Coronary artery (tissue), 2 donors: Measurements from ENCODE around the gene VEGFD.

Experiments used
- DNase-seq: peaks from one replicate; pipeline ENCODE4 v3.0.0-alpha.2; 2017; ENCODE audit warnings: low spot score
- H3K27ac ChIP-seq, 2 donors: fragments of 200-600 bp; sonication (generic); one replicate each; pipeline ENCODE4 v1.5.1; 2016 to 2019
- H3K4me3 ChIP-seq: fragments of 200-600 bp; sonication (generic); 2 replicates; pipeline ENCODE4 v1.5.1; 2016; ENCODE audit warnings: mild to moderate bottlenecking, moderate library complexity
- CTCF ChIP-seq: fragments of 200-600 bp; sonication (generic); IDR thresholded peaks from one replicate; pipeline ENCODE4 v1.5.1; 2019; ENCODE audit warnings: antibody characterized with exemption

VEGFD gene

GRCh38 chrX:15401378-15401777 lies 17.2 kb upstream of the VEGFD start:
- no peak overlapping the region for H3K4me3 ChIP-seq
- no peak for TF ChIP-seq CTCF
- DNase-seq, result no peak
- H3K27ac ChIP-seq, result no peak overlapping the region

DNA sequence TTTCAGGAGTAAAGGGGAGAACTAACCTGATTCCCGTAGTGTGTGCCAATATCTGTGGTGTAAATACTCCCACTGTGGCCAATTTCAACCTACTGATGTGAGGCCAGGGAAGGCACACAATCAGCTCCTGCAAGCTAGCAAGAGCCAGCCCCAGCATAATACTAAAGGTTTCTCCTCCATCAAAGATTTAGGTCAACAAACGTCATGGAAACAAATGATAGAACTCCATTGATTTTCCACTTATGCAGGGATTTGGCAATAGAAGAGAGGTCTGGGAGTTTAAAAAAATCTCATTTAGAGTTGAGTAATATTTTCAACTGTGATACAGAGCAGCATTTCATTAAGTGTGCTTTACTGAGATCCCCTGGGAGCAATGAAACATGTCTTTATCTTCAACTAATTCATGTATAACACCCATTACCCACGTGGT lies 15.8 kb upstream of the VEGFD start:
- Histone ChIP-seq H3K27ac (no peak overlapping the region), H3K4me3 (no peak overlapping the region)
- DNase-seq, result no peak
- TF ChIP-seq CTCF, result no peak

GRCh38 chrX:15398874-15399273 lies 14.7 kb upstream of the VEGFD start:
- no peak overlapping the region for H3K4me3 ChIP-seq
- no peak overlapping the region for H3K27ac ChIP-seq
- no peak for DNase-seq
- no peak for TF ChIP-seq CTCF

DNA sequence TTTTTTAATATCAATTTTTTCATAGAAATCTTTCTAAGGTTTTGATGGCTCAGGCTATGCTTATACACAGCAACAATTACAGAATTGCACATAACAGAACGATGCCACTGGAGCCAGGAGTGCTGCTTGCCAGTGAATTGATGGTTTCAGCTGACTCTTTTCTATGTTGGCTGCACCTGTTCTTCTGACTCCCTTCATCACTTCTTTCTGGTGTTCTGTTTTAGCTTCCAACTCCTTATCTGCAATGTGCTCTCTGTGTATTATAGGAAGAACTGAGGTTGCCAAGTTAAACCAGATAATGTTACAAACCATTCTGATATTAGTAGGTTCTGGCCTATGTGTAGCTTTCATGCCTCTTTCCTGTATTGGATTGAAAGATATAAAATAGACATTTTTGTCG lies 11.6 kb upstream of the VEGFD start:
- Histone ChIP-seq H3K4me3 (no peak overlapping the region), H3K27ac (no peak overlapping the region)
- TF ChIP-seq CTCF, result no peak
- no peak for DNase-seq

DNA sequence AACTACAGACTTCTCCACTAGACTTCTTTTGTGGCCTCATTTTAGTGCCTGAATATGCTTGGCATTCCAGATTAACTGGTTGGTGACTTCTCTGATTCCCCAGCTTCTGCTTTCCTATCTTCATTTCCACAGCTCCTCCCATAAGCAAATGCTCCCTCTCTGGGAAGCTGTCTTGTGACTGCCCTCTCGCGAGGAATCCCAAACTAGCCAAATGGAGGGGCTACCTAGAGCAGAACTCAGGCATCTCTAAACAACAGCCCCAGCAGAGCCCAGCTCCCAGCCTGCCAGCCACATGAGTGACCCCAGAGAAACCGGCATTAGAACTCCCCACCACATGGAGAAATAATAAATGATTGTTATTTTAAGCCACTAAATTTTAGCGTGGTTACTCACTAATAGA lies 7.6 kb upstream of the VEGFD start:
- no peak for TF ChIP-seq CTCF
- Histone ChIP-seq H3K27ac (no peak overlapping the region), H3K4me3 (no peak overlapping the region)
- DNase-seq, result no peak

DNA sequence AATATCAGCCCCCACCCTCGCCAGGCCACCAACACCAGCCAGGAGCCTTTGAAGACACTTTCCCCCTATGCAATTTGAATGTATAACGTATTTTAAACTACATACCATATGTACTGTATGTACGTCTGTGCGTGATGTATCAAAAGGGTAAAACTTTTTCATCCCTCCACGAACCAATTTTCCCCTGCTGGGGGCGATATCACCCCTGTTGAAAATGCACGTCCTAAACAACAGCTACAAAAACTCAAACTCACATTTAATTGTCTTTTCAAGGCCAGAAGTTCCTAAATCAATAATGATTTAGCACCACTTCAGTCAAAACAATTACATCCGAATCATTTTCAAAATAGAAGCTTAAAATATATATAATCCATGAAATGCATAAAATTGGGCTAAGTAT lies 1.4 kb downstream of the VEGFD start:
- DNase-seq, result no peak
- no peak for TF ChIP-seq CTCF
- Histone ChIP-seq H3K27ac (no peak overlapping the region), H3K4me3 (no peak overlapping the region)

DNA sequence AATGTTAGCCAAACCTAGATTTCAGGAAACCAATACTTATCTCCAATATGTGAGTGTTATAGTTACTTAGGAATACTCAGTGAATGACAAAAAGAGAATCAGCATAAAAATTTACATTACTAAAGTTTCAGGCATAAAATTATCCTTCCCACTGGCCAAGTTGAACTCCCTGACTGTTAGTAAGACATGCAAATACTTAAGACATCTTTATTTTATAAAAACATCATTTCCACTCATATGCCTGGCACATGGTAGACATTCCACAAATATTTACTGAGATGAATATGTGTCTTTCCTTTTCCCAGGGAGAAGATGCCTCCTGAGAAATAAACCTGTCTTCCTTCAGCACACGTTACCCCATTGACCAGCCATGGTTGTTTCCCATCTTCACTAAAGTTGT lies 7.3 kb downstream of the VEGFD start:
- H3K4me3 ChIP-seq, result no peak overlapping the region
- no peak for DNase-seq
- H3K27ac ChIP-seq, result no peak overlapping the region
- no peak for TF ChIP-seq CTCF
